HG03025 (cell line): ENCODE measurements around the gene CACNA1H.

Experiments used
- ATAC-seq: cut with Tn5 transposase; IDR thresholded peaks from one replicate; pipeline ENCODE4 v1.9.1; 2021; ENCODE audit warnings: mild to moderate bottlenecking, moderate library complexity; ENCODE audit not compliant: unreplicated experiment, low FRiP score

CACNA1H gene

GRCh38 chr16:1140582-1141162 lies 12.2 kb upstream of the CACNA1H start:
- ATAC-seq, result no peak

- no peak for ATAC-seq
Measured at GRCh38 chr16:1141191-1141590, 11.7 kb upstream of the CACNA1H start.

GRCh38 chr16:1141716-1142115 lies 11.2 kb upstream of the CACNA1H start:
- no peak for ATAC-seq

- no peak for ATAC-seq
Measured at GRCh38 chr16:1142911-1143310, 10.0 kb upstream of the CACNA1H start.

GRCh38 chr16:1143761-1144450 lies 9.0 kb upstream of the CACNA1H start:
- ATAC-seq, result no peak

- no peak for ATAC-seq
Measured at GRCh38 chr16:1144476-1145382, 8.2 kb upstream of the CACNA1H start.

- ATAC-seq, result no peak
Measured at GRCh38 chr16:1145383-1146100, 7.4 kb upstream of the CACNA1H start.

GRCh38 chr16:1146409-1146808 lies 6.5 kb upstream of the CACNA1H start:
- no peak for ATAC-seq

- ATAC-seq, result no peak
Measured at GRCh38 chr16:1147027-1147426, 5.9 kb upstream of the CACNA1H start.

GRCh38 chr16:1149101-1149636 lies 3.7 kb upstream of the CACNA1H start:
- no peak for ATAC-seq

GRCh38 chr16:1150511-1150982 lies 2.4 kb upstream of the CACNA1H start:
- no peak for ATAC-seq

- no peak for ATAC-seq
Measured at GRCh38 chr16:1151424-1152122, 1.3 kb upstream of the CACNA1H start.

GRCh38 chr16:1152123-1152638 lies 725 bp upstream of the CACNA1H start:
- no peak for ATAC-seq

- ATAC-seq, result no peak
Measured at GRCh38 chr16:1153480-1154160, 714 bp downstream of the CACNA1H start.

GRCh38 chr16:1154291-1154886 lies 1.5 kb downstream of the CACNA1H start:
- no peak for ATAC-seq

- no peak for ATAC-seq
Measured at GRCh38 chr16:1154887-1155331, 2.0 kb downstream of the CACNA1H start.

GRCh38 chr16:1155353-1156054 lies 2.6 kb downstream of the CACNA1H start:
- no peak for ATAC-seq
